ENCODE results near the gene OR3A2.
"Not testable (repeated sequence)": the region's sequence is repeated elsewhere in the genome, so short reads cannot be mapped to it uniquely, and the experiment has no call there.

Gene OR3A2

DNA sequence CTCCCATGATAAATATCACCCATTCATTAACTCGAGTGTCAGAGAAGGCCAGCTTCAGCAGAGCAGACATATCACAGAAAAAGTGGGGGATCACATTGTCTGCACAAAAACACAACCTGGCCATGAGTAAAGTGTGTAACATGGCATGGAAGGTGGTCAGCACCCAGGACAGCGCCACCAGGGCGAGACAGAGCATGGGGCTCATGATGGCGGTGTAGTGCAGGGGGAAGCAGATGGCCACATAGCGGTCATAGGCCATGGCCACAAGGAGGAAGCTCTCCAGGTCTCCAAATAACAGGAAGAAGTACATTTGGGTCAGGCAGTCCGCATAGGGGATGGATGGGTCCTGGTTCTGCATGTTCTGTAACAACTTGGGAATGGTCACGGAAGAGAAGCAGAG lies 11.7 kb upstream of the OR3A2 start:
- not testable (repeated sequence) for H3K27me3 ChIP-seq (ENCODE audit: control insufficient read depth in 1 of 2, insufficient read depth in 2 of 2, low read length in 2 of 2); H3K27ac ChIP-seq (ENCODE audit: low read length); H3K4me1 ChIP-seq (ENCODE audit: control insufficient read depth, insufficient read depth, low read length); H3K9me3 ChIP-seq (ENCODE audit: control insufficient read depth in 2 of 2, low read length in 2 of 2); H3K4me3 ChIP-seq (ENCODE audit: low read length in 2 of 2); H3K9ac ChIP-seq (ENCODE audit: low read length in 2 of 2); H3K36me3 ChIP-seq (ENCODE audit: control insufficient read depth in 2 of 2, insufficient read depth in 2 of 2, low read length in 2 of 2)

DNA sequence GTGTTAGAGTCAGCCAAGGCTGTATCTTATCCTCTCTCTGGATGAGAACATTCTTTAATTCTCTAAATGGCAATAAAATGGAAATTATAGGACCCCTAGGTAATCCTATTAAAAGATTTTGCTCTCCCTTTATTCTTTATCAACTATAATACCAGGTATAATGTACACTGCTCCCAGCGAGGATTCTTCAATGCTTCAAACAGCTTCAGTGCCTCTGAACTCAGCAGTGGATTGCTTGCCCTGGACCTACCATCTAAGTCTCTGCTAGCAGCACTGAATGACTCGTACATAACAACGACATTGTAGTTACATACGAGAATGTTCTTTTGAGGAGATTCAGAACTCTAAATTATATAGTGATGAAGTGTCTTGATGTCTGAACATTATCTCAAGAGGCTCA lies 3.7 kb upstream of the OR3A2 start:
- H3K27ac ChIP-seq (ENCODE audit: low read length), result no peak overlapping the region
- H3K9me3 ChIP-seq (ENCODE audit: control insufficient read depth in 2 of 2, low read length in 2 of 2), result peaks cover 0 to 3% of the 10 kb centered on the region in 2 donors
- no peaks in the 10 kb centered on the region for H3K4me1 ChIP-seq (ENCODE audit: control insufficient read depth, insufficient read depth, low read length)
- no peak overlapping the region for H3K4me3 ChIP-seq (ENCODE audit: low read length in 2 of 2)
- no peaks in the 10 kb centered on the region for H3K36me3 ChIP-seq (ENCODE audit: control insufficient read depth in 2 of 2, insufficient read depth in 2 of 2, low read length in 2 of 2)
- no peak overlapping the region for H3K9ac ChIP-seq (ENCODE audit: low read length in 2 of 2)
- H3K27me3 ChIP-seq (ENCODE audit: control insufficient read depth in 1 of 2, insufficient read depth in 2 of 2, low read length in 2 of 2), result peaks cover 2 to 4% of the 10 kb centered on the region in 2 donors

- Histone ChIP-seq H3K27me3 (ENCODE audit: control insufficient read depth in 1 of 2, insufficient read depth in 2 of 2, low read length in 2 of 2) (peaks cover 2 to 4% of the 10 kb centered on the region in 2 donors), H3K27ac (ENCODE audit: low read length) (no peak overlapping the region), H3K9me3 (ENCODE audit: control insufficient read depth in 2 of 2, low read length in 2 of 2) (no peaks in the 10 kb centered on the region), H3K4me3 (ENCODE audit: low read length in 2 of 2) (no peak overlapping the region), H3K36me3 (ENCODE audit: control insufficient read depth in 2 of 2, insufficient read depth in 2 of 2, low read length in 2 of 2) (no peaks in the 10 kb centered on the region), H3K9ac (ENCODE audit: low read length in 2 of 2) (no peak overlapping the region), H3K4me1 (ENCODE audit: control insufficient read depth, insufficient read depth, low read length) (no peaks in the 10 kb centered on the region)
Observed at GRCh38 chr17:3381957-3382356, 4.2 kb downstream of the OR3A2 start.

DNA sequence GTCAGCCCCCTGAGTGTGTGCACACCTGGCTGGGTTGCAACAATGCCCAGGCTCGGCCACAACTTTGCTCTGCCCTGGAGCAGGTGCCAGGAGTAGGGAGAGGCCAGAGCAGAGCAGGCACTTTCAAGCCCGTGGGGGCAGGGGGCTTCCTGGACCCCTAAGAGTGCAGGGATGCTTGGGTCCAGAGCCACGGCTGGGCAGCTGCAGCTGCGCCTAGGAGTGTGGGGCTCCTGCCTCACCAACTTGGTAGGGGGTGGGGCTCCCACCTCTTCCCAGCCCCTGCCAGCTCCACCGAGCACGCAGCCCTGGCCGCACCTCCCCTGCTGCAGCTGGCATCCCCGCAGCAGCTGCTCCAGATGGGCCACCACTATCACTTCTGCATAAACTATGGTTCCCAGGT lies 7.8 kb downstream of the OR3A2 start:
- Histone ChIP-seq H3K27me3 (ENCODE audit: control insufficient read depth in 1 of 2, insufficient read depth in 2 of 2, low read length in 2 of 2) (peaks cover 0 to 2% of the 10 kb centered on the region in 2 donors), H3K36me3 (ENCODE audit: control insufficient read depth in 2 of 2, insufficient read depth in 2 of 2, low read length in 2 of 2) (no peaks in the 10 kb centered on the region)

GRCh38 chr17:3371167-3371566 lies 14.9 kb downstream of the OR3A2 start:
- not testable (repeated sequence) for H3K36me3 ChIP-seq (ENCODE audit: control insufficient read depth in 2 of 2, insufficient read depth in 2 of 2, low read length in 2 of 2); H3K9me3 ChIP-seq (ENCODE audit: control insufficient read depth in 2 of 2, low read length in 2 of 2); H3K27ac ChIP-seq (ENCODE audit: low read length); H3K4me1 ChIP-seq (ENCODE audit: control insufficient read depth, insufficient read depth, low read length); H3K9ac ChIP-seq (ENCODE audit: low read length in 2 of 2); H3K27me3 ChIP-seq (ENCODE audit: control insufficient read depth in 1 of 2, insufficient read depth in 2 of 2, low read length in 2 of 2); H3K4me3 ChIP-seq (ENCODE audit: low read length in 2 of 2)

More for the DNA sequence above, 7.8 kb downstream of the OR3A2 start:
- Histone ChIP-seq H3K27ac (ENCODE audit: low read length) (no peak overlapping the region), H3K4me1 (ENCODE audit: control insufficient read depth, insufficient read depth, low read length) (no peaks in the 10 kb centered on the region), H3K4me3 (ENCODE audit: low read length in 2 of 2) (no peak overlapping the region), H3K9me3 (ENCODE audit: control insufficient read depth in 2 of 2, low read length in 2 of 2) (peaks cover 0 to 5% of the 10 kb centered on the region in 2 donors), H3K9ac (ENCODE audit: low read length in 2 of 2) (no peak overlapping the region)

DNA sequence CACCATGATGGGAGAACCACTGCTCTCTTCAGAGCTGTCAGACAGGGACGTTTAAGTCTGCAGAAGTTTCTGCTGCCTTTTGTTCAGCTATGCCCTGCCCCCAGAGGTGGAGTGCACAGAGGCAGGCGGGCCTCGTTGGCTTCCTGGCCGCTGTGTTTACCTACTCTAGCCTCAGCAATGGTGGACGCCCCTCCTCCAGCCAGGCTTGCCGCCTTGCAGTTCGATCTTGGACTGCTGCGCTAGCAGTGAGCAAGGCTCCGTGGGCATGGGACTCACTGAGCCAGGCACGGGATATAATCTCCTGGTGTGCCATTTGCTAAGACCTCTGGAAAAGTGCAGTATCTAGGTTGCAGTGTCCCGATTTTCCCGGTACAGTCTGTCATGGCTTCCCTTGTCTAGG lies 43.3 kb downstream of the OR3A2 start:
- H3K4me1 ChIP-seq (ENCODE audit: control insufficient read depth, insufficient read depth, low read length); H3K36me3 ChIP-seq (ENCODE audit: control insufficient read depth in 2 of 2, insufficient read depth in 2 of 2, low read length in 2 of 2); H3K4me3 ChIP-seq (ENCODE audit: low read length in 2 of 2); H3K9me3 ChIP-seq (ENCODE audit: control insufficient read depth in 2 of 2, low read length in 2 of 2); H3K27me3 ChIP-seq (ENCODE audit: control insufficient read depth in 1 of 2, insufficient read depth in 2 of 2, low read length in 2 of 2); H3K9ac ChIP-seq (ENCODE audit: low read length in 2 of 2); H3K27ac ChIP-seq (ENCODE audit: low read length): not testable (repeated sequence)

DNA sequence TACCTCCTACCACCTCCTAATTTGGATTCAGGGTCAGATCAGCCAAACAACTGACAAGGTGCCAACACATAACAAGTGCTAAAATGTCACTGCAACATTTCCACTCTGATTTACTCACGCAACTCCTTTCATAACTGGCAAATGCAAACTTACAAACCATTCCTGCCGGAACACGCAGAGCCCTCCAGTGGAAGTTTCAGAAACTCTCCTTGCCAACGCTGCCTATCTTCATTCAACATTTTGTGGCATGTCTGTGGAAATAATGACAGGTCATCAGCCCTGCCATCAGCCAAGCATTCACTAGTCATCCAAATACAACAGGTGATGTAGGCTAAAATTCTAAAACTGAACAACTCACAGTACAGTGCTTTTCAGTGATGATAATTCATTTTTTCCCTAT lies 50.2 kb downstream of the OR3A2 start:
- Histone ChIP-seq H3K27me3 (ENCODE audit: control insufficient read depth in 1 of 2, insufficient read depth in 2 of 2, low read length in 2 of 2) (no peaks in the 10 kb centered on the region), H3K9ac (ENCODE audit: low read length in 2 of 2) (no peak overlapping the region), H3K9me3 (ENCODE audit: control insufficient read depth in 2 of 2, low read length in 2 of 2) (no peaks in the 10 kb centered on the region), H3K4me1 (ENCODE audit: control insufficient read depth, insufficient read depth, low read length) (no peaks in the 10 kb centered on the region), H3K27ac (ENCODE audit: low read length) (no peak overlapping the region), H3K4me3 (ENCODE audit: low read length in 2 of 2) (no peak overlapping the region), H3K36me3 (ENCODE audit: control insufficient read depth in 2 of 2, insufficient read depth in 2 of 2, low read length in 2 of 2) (no peaks in the 10 kb centered on the region)

DNA sequence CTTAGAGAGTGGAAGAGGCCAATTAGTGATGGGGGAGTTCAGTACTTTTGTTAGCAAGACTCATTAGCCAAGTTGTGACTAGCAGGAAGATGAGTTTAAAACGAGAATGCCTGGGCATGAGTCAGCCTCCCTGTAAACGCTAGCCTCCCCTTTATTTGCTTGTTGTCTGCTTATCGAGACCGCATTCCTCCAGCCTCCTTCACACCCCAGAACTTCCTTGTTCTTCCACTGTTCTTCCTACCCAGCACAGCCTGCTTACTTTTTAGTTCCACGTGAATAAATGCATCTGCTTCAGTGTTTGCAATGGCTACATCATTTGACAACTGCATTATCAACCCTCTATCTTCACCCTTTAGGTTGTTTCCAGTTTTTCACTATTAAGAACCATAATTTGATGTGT lies 67.8 kb downstream of the OR3A2 start:
- H3K27ac ChIP-seq (ENCODE audit: low read length), result no peak overlapping the region
- no peaks in the 10 kb centered on the region for H3K36me3 ChIP-seq (ENCODE audit: control insufficient read depth in 2 of 2, insufficient read depth in 2 of 2, low read length in 2 of 2)
- H3K9ac ChIP-seq (ENCODE audit: low read length in 2 of 2), result no peak overlapping the region
- no peaks in the 10 kb centered on the region for H3K4me1 ChIP-seq (ENCODE audit: control insufficient read depth, insufficient read depth, low read length)
- no peaks in the 10 kb centered on the region for H3K27me3 ChIP-seq (ENCODE audit: control insufficient read depth in 1 of 2, insufficient read depth in 2 of 2, low read length in 2 of 2)
- H3K9me3 ChIP-seq (ENCODE audit: control insufficient read depth in 2 of 2, low read length in 2 of 2), result no peaks in the 10 kb centered on the region
- H3K4me3 ChIP-seq (ENCODE audit: low read length in 2 of 2), result no peak overlapping the region

GRCh38 chr17:3316836-3317235 lies 69.3 kb downstream of the OR3A2 start:
- no peaks in the 10 kb centered on the region for H3K9me3 ChIP-seq (ENCODE audit: control insufficient read depth in 2 of 2, low read length in 2 of 2)
- no peaks in the 10 kb centered on the region for H3K27me3 ChIP-seq (ENCODE audit: control insufficient read depth in 1 of 2, insufficient read depth in 2 of 2, low read length in 2 of 2)
- H3K9ac ChIP-seq (ENCODE audit: low read length in 2 of 2), result no peak overlapping the region
- H3K36me3 ChIP-seq (ENCODE audit: control insufficient read depth in 2 of 2, insufficient read depth in 2 of 2, low read length in 2 of 2), result no peaks in the 10 kb centered on the region
- no peaks in the 10 kb centered on the region for H3K4me1 ChIP-seq (ENCODE audit: control insufficient read depth, insufficient read depth, low read length)
- H3K27ac ChIP-seq (ENCODE audit: low read length), result no peak overlapping the region
- H3K4me3 ChIP-seq (ENCODE audit: low read length in 2 of 2), result no peak overlapping the region

DNA sequence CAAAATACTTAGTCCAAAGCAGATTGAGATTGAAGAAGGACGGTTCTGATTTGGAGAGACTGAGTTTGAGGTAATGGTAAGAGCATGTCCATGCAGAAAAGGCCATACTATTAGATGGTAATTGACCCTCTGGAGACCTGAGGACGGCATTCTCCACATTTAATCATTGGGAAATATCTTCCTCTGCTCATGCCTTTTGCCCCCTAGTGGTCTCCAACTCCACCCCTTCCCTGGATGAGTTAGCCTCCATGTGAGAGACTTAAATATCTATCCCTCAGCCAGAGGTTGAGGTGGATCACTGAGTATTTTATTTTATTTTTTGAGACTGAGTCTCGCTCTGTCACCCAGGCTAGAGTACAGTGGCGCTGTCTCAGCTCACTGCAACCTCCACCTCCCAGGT lies 77.5 kb downstream of the OR3A2 start:
- Histone ChIP-seq H3K4me1 (ENCODE audit: control insufficient read depth, insufficient read depth, low read length) (no peaks in the 10 kb centered on the region), H3K9me3 (ENCODE audit: control insufficient read depth in 2 of 2, low read length in 2 of 2) (no peaks in the 10 kb centered on the region), H3K4me3 (ENCODE audit: low read length in 2 of 2) (no peak overlapping the region), H3K27me3 (ENCODE audit: control insufficient read depth in 1 of 2, insufficient read depth in 2 of 2, low read length in 2 of 2) (peaks cover 0 to 7% of the 10 kb centered on the region in 2 donors), H3K36me3 (ENCODE audit: control insufficient read depth in 2 of 2, insufficient read depth in 2 of 2, low read length in 2 of 2) (no peaks in the 10 kb centered on the region), H3K27ac (ENCODE audit: low read length) (no peak overlapping the region), H3K9ac (ENCODE audit: low read length in 2 of 2) (no peak overlapping the region)

- Histone ChIP-seq H3K4me3 (ENCODE audit: low read length in 2 of 2) (no peak within 1 kb of the TSS), H3K27me3 (ENCODE audit: control insufficient read depth in 1 of 2, insufficient read depth in 2 of 2, low read length in 2 of 2) (no peaks in the 10 kb centered on the region), H3K9me3 (ENCODE audit: control insufficient read depth in 2 of 2, low read length in 2 of 2) (no peaks in the 10 kb centered on the region), H3K9ac (ENCODE audit: low read length in 2 of 2) (no peak within 1 kb of the TSS), H3K4me1 (ENCODE audit: control insufficient read depth, insufficient read depth, low read length) (no peaks in the 10 kb centered on the region), H3K36me3 (ENCODE audit: control insufficient read depth in 2 of 2, insufficient read depth in 2 of 2, low read length in 2 of 2) (no peaks in the 10 kb centered on the region), H3K27ac (ENCODE audit: low read length) (no peak within 1 kb of the TSS)
Observed at GRCh38 chr17:3298260-3298659, 87.8 kb downstream of the OR3A2 start, which contains the start of gene OR3A1. TSS of gene OR3A1 (minus strand) at chr17:3298360. CDS start at chr17:3292582, 5,778 bp downstream.
